Nephron progenitor cell (in vitro differentiated cells): ENCODE data around the gene MAPK7.

Experiments used
- DNase-seq: peaks from one replicate; pipeline ENCODE4 v3.0.0; 2021
- H3K27ac Mint-ChIP-seq: 2 replicates; pipeline ENCODE4 v1.8.0; 2021; ENCODE audit warnings: mild to moderate bottlenecking, moderate library complexity, mixed read lengths
- H3K27me3 Mint-ChIP-seq: 2 replicates; pipeline ENCODE4 v1.8.0; 2021; ENCODE audit warnings: mild to moderate bottlenecking, low read depth, mixed read lengths; ENCODE audit not compliant: poor library complexity
- H3K36me3 Mint-ChIP-seq: 2 replicates; pipeline ENCODE4 v1.8.0; 2021; ENCODE audit warnings: low read depth, mixed read lengths
- H3K4me1 Mint-ChIP-seq: 2 replicates; pipeline ENCODE4 v1.8.0; 2021; ENCODE audit warnings: mixed read lengths
- H3K4me3 Mint-ChIP-seq: 2 replicates; pipeline ENCODE4 v1.8.0; 2021; ENCODE audit warnings: mild to moderate bottlenecking, moderate library complexity, mixed read lengths
- H3K9me3 Mint-ChIP-seq: 2 replicates; pipeline ENCODE4 v1.8.0; 2021; ENCODE audit warnings: mild to moderate bottlenecking, moderate library complexity, mixed read lengths
- CTCF ChIP-seq: fragments of 200-600 bp; sonication (generic); IDR thresholded peaks from 2 replicates; pipeline ENCODE4 v1.5.0; 2021; ENCODE audit warnings: antibody characterized with exemption

Gene MAPK7

GRCh38 chr17:19366637-19366972 lies 11.7 kb upstream of the MAPK7 start:
- H3K36me3 Mint-ChIP-seq, result no peaks in the 10 kb centered on the region
- DNase-seq, result no peak
- H3K4me3 Mint-ChIP-seq, result no peak overlapping the region
- H3K27ac Mint-ChIP-seq, result no peak overlapping the region
- H3K4me1 Mint-ChIP-seq, result peaks cover 44% of the 10 kb centered on the region
- H3K9me3 Mint-ChIP-seq, result no peaks in the 10 kb centered on the region
- no peak for TF ChIP-seq CTCF
- no peaks in the 10 kb centered on the region for H3K27me3 Mint-ChIP-seq

GRCh38 chr17:19368229-19368628 lies 10.1 kb upstream of the MAPK7 start:
- no peaks in the 10 kb centered on the region for H3K9me3 Mint-ChIP-seq
- H3K36me3 Mint-ChIP-seq, result no peaks in the 10 kb centered on the region
- H3K27me3 Mint-ChIP-seq, result no peaks in the 10 kb centered on the region
- DNase-seq, result no peak
- no peak overlapping the region for H3K27ac Mint-ChIP-seq
- no peak for TF ChIP-seq CTCF
- peaks cover 44% of the 10 kb centered on the region for H3K4me1 Mint-ChIP-seq
- no peak overlapping the region for H3K4me3 Mint-ChIP-seq

GRCh38 chr17:19369107-19369778 lies 9.1 kb upstream of the MAPK7 start:
- no peak for TF ChIP-seq CTCF
- DNase-seq, result no peak
- Mint-ChIP-seq H3K4me3 (no peak overlapping the region), H3K9me3 (no peaks in the 10 kb centered on the region), H3K36me3 (no peaks in the 10 kb centered on the region), H3K27me3 (no peaks in the 10 kb centered on the region), H3K27ac (no peak overlapping the region), H3K4me1 (peaks cover 39% of the 10 kb centered on the region)

- Mint-ChIP-seq H3K36me3 (no peaks in the 10 kb centered on the region), H3K4me1 (peaks cover 32% of the 10 kb centered on the region), H3K9me3 (no peaks in the 10 kb centered on the region), H3K27ac (no peak overlapping the region), H3K27me3 (no peaks in the 10 kb centered on the region), H3K4me3 (no peak overlapping the region)
- no peak for TF ChIP-seq CTCF
- DNase-seq, result no peak
Measured at GRCh38 chr17:19369846-19370492, 8.3 kb upstream of the MAPK7 start.

- Mint-ChIP-seq H3K4me1 (peaks cover 29% of the 10 kb centered on the region), H3K27ac (no peak overlapping the region), H3K4me3 (no peak overlapping the region), H3K9me3 (no peaks in the 10 kb centered on the region), H3K27me3 (no peaks in the 10 kb centered on the region), H3K36me3 (no peaks in the 10 kb centered on the region)
- no peak for DNase-seq
- TF ChIP-seq CTCF, result no peak
Measured at GRCh38 chr17:19370493-19370960, 7.8 kb upstream of the MAPK7 start.
